Hepatocyte (in vitro differentiated cells): ENCODE data around the gene SERPINA6. TPM values are rescaled to one million over a fixed set of nuclear protein-coding genes. Genes with fewer than 3 reads are reported as not detected.

Experiments
- DNase-seq: peaks from one replicate; pipeline ENCODE4 v3.0.0-alpha.2; 2016; ENCODE audit warnings: low spot score
- H2AFZ ChIP-seq: fragments of 200-600 bp; sonication (generic); 2 replicates; pipeline ENCODE4 v1.6.0; 2016; ENCODE audit warnings: antibody characterized with exemption, mild to moderate bottlenecking
- H3K27ac ChIP-seq: fragments of 200-600 bp; sonication (generic); 2 replicates; pipeline ENCODE4 v1.5.1; 2016; ENCODE audit warnings: mild to moderate bottlenecking
- H3K27me3 ChIP-seq: fragments of 200-600 bp; sonication (generic); 2 replicates; pipeline ENCODE4 v1.6.1; 2016
- H3K36me3 ChIP-seq: fragments of 200-600 bp; sonication (generic); replicated peaks from 2 replicates; pipeline ENCODE4 v1.5.1; 2016; ENCODE audit warnings: low read depth; ENCODE audit not compliant: insufficient read depth
- H3K4me1 ChIP-seq: fragments of 200-600 bp; sonication (generic); 2 replicates; pipeline ENCODE4 v1.5.1; 2016; ENCODE audit warnings: mild to moderate bottlenecking, moderate library complexity; ENCODE audit not compliant: insufficient read depth
- H3K4me2 ChIP-seq: fragments of 200-600 bp; sonication (generic); 2 replicates; pipeline ENCODE4 v1.6.0; 2016
- H3K4me3 ChIP-seq: fragments of 200-600 bp; sonication (generic); 2 replicates; pipeline ENCODE4 v1.5.1; 2016; ENCODE audit warnings: mild to moderate bottlenecking
- H3K79me2 ChIP-seq: fragments of 200-600 bp; sonication (generic); 2 replicates; pipeline ENCODE4 v1.6.0; 2017; ENCODE audit warnings: mild to moderate bottlenecking
- H3K9me2 ChIP-seq: fragments of 200-600 bp; sonication (generic); replicated peaks from 2 replicates; pipeline ENCODE4 v1.6.0; 2017; ENCODE audit warnings: mild to moderate bottlenecking; ENCODE audit not compliant: insufficient read depth
- H3K9me3 ChIP-seq: fragments of 200-600 bp; sonication (generic); 2 replicates; pipeline ENCODE4 v1.5.1; 2016; ENCODE audit warnings: low read depth, mild to moderate bottlenecking
- H4K20me1 ChIP-seq: fragments of 200-600 bp; sonication (generic); 2 replicates; pipeline ENCODE4 v1.6.0; 2016; ENCODE audit warnings: mild to moderate bottlenecking; ENCODE audit not compliant: insufficient read depth, poor library complexity, severe bottlenecking
- EZH2 ChIP-seq: fragments of 200-600 bp; sonication (generic); IDR thresholded peaks from 2 replicates; pipeline ENCODE4 v1.6.1; 2016; ENCODE audit warnings: antibody characterized with exemption, mild to moderate bottlenecking, borderline replicate concordance
- EZH2phosphoT487 ChIP-seq: fragments of 200-600 bp; sonication (generic); IDR thresholded peaks from one replicate; pipeline ENCODE4 v1.6.1; 2018; ENCODE audit warnings: antibody characterized with exemption, mild to moderate bottlenecking, low read depth, moderate library complexity; ENCODE audit not compliant: unreplicated experiment, severe bottlenecking
- WGBS: methylation state at CpG from one replicate; pipeline ENCODE4 v1.1.6; 2016; ENCODE audit warnings: low lambda C conversion rate; ENCODE audit errors: missing lambda C conversion rate; 5-methylcytosine and 5-hydroxymethylcytosine counted together
- polyA plus RNA-seq: library from polyadenylated mRNA; unstranded; fragments of >200 nt; fragmentation: Nextera tagmentation; extraction: Ambion mirVana; gene quantifications from 2 replicates; pipeline ENCODE4 v1.2.1, GENCODE V29; 2016
- total RNA-seq: library from RNA; depleted of rRNA; stranded (reverse); fragments of >200 nt; gene quantifications from 2 replicates; pipeline ENCODE4 v1.2.3, GENCODE V29; 2014
- TF ChIP-seq, protein P1 (sequence below): fragments of 200-600 bp; sonication (generic); IDR thresholded peaks from 2 replicates; pipeline ENCODE4 v1.5.1; 2016; ENCODE audit warnings: antibody characterized with exemption, mild to moderate bottlenecking; ENCODE audit not compliant: poor library complexity

SERPINA6 gene
- total and polyA plus RNA-seq, 2 experiments from 2014 or later, result 132 to 135 TPM

DNA sequence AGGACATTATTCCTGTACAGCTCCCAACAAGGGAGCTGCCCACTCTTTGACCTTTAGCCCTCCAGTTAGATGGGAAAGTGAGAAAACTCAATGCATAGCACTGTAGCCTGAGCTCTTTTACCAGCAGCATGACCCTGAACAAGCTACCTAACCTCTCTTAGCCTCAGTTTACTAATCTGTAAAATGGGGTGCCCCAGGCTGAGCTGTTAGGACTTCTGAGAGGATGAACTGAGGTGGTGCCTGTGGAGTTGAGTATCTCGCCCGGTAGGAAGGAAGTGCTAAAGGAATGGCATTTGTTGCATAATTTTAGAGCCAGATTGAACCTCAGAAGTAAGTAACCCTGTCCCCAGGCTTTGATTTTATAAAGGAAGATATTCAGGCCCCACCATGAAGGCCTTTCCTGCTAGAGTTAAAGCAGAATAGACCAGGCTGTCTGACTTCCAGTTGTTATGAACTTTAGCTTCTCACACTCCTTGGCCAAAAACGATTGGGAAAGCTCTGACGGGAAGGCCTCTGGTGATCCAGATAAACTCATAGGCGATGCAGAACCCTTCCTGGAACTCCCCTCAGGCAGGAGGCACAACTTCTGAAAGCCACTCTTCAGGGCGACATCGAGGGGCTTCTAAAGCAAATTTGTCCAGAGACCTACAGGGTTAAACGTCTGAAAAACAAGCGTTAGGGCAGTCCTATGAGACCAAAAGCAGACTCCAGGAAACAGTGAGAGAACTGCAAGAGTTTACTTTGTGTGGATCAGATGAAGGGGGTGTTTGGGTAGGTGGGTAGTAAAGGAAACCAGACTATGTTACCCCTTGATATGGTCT, 27.6 kb downstream of the SERPINA6 start:
- Histone ChIP-seq H3K9me2 (no peaks in the 10 kb centered on the region), H3K4me1 (peaks cover 38% of the 10 kb centered on the region), H3K4me3 (no peak overlapping the region), H3K27ac (peak overlapping the region; percentile 34), H3K4me2 (no peak overlapping the region), H4K20me1 (no peaks in the 10 kb centered on the region), H3K27me3 (no peaks in the 10 kb centered on the region), H3K79me2 (no peaks in the 10 kb centered on the region), H3K9me3 (no peaks in the 10 kb centered on the region), H3K36me3 (no peaks in the 10 kb centered on the region), H2AFZ (no peak overlapping the region)
- WGBS, result 83% methylated on average over 9 of the region's 9 CpGs
- no peak for TF ChIP-seq EZH2phosphoT487
- no peak for TF ChIP-seq EZH2
- TF ChIP-seq, protein P1, sequence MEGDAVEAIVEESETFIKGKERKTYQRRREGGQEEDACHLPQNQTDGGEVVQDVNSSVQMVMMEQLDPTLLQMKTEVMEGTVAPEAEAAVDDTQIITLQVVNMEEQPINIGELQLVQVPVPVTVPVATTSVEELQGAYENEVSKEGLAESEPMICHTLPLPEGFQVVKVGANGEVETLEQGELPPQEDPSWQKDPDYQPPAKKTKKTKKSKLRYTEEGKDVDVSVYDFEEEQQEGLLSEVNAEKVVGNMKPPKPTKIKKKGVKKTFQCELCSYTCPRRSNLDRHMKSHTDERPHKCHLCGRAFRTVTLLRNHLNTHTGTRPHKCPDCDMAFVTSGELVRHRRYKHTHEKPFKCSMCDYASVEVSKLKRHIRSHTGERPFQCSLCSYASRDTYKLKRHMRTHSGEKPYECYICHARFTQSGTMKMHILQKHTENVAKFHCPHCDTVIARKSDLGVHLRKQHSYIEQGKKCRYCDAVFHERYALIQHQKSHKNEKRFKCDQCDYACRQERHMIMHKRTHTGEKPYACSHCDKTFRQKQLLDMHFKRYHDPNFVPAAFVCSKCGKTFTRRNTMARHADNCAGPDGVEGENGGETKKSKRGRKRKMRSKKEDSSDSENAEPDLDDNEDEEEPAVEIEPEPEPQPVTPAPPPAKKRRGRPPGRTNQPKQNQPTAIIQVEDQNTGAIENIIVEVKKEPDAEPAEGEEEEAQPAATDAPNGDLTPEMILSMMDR, result no peak
- no peak for DNase-seq

DNA sequence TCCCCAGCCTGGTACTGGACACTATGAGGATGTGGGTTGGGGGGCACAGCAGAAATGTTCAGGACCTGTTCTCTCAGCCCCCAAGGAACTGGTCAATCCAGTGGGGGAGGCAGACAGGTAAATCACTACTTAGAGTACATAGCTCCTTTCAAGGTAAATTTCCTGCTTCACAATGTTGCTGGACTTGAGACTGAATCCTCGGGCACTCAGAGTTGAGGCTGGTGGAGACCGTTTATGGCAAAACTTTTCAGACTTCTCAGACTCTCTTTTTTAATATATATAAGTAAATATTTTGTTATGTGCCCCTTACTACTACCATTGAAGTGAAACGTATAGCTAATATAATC, 29.6 kb downstream of the SERPINA6 start:
- Histone ChIP-seq H3K36me3 (no peaks in the 10 kb centered on the region), H3K27ac (peak overlapping the region; percentile 86), H3K9me3 (no peaks in the 10 kb centered on the region), H3K9me2 (no peaks in the 10 kb centered on the region), H3K4me2 (peak overlapping the region; percentile 61), H2AFZ (no peak overlapping the region), H3K4me3 (no peak overlapping the region), H3K27me3 (no peaks in the 10 kb centered on the region), H3K4me1 (peaks cover 38% of the 10 kb centered on the region), H3K79me2 (no peaks in the 10 kb centered on the region), H4K20me1 (no peaks in the 10 kb centered on the region)
- 81% methylated on average over 3 of the region's 3 CpGs for WGBS
- DNase-seq, result no peak
- no peak for TF ChIP-seq EZH2phosphoT487
- TF ChIP-seq EZH2, result no peak
- TF ChIP-seq, protein P1, result no peak

DNA sequence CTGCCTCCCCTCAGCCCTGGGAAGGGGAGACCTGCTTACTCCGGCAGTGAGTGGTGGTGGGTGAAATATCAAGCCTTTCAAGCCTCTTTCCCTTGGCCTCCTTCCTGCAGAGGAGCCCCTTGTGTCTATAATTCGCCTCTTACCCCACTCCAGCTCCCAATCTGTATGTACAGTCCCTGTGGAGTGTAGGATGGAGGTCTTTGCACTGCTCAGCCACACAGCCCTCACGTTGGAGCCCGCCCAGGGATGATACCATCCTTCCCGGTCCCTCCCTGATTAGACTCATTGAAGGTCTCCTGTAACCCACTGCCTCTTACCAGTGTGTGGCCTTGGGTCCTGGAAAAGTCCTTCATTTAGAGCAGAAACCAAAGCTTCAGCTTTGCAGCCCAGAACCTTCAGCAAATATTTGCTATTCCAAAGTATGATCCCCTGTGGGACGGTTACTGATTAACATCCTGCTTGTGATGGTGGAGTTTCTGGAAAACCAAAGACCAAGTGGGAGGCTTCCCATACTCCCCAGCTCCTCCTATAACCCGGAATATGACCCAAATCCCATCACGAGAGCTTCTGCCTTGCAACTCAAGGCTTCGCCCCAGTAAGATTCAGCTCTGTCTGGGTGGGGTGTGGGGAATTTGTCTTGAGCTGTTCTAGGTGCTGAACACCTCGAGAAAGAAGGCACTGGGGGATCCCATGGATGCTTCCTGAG, 30.1 kb downstream of the SERPINA6 start, which contains the start of gene SERPINA10:
Gene SERPINA10, minus strand, starts transcription at position 397 of the 706 bp plus-strand sequence. CDS start 2,675 bp downstream, outside the sequence.
- peak within 1 kb of the TSS; percentile 86 for H3K27ac ChIP-seq
- peak; percentile 63 for DNase-seq
- 58% methylated on average over 10 of the region's 10 CpGs for WGBS
- TF ChIP-seq EZH2phosphoT487 (no peak), EZH2 (no peak)
- TF ChIP-seq, protein P1, result no peak
- H4K20me1 ChIP-seq, result no peaks in the 10 kb centered on the region
- H3K9me2 ChIP-seq, result no peaks in the 10 kb centered on the region
- no peak within 1 kb of the TSS for H2AFZ ChIP-seq
- peak within 1 kb of the TSS; percentile 61 for H3K4me2 ChIP-seq
- H3K9me3 ChIP-seq, result no peaks in the 10 kb centered on the region
- no peaks in the 10 kb centered on the region for H3K79me2 ChIP-seq
- no peaks in the 10 kb centered on the region for H3K36me3 ChIP-seq
- no peak within 1 kb of the TSS for H3K4me3 ChIP-seq
- peaks cover 38% of the 10 kb centered on the region for H3K4me1 ChIP-seq
- no peaks in the 10 kb centered on the region for H3K27me3 ChIP-seq
